Measurements from ENCODE around the gene AK4.
"Not testable (repeated sequence)": the region's sequence is repeated elsewhere in the genome, so short reads cannot be mapped to it uniquely, and the experiment has no call there.

AK4 gene

DNA sequence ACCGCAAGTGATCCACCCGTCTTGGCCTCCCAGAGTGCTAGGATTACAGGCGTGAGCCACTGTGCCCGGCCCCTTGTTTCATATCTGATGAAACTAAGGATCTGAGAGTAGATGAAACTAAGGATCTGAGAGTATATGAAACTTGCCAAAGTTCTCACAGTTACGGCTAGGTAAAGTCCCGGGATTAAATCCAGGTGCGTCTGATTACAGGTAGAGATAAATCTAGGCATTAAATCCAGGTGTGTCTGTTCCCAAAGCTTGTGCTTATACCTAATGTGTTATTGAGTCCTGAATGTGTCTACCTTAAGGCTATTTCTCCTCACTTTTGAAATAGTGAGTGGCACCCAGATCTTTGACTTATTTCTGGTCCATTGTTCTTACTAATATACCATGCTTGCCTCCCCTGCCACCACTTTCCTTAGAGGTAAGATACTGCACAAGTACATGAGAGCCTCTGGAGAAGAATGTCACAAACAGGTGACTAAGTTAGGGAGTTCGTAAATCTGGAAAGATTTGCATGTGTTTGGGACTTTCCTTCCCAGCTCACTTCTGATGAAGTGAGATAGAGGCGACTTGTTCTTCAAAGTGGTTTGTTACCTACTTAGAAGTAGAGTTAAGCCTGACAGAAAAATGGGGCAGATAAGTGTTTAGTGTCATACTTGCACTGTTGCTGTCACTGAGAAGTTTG is 66.5 kb downstream of the AK4 start:
- DNase-seq (ENCODE audit: low spot score): no peak

DNA sequence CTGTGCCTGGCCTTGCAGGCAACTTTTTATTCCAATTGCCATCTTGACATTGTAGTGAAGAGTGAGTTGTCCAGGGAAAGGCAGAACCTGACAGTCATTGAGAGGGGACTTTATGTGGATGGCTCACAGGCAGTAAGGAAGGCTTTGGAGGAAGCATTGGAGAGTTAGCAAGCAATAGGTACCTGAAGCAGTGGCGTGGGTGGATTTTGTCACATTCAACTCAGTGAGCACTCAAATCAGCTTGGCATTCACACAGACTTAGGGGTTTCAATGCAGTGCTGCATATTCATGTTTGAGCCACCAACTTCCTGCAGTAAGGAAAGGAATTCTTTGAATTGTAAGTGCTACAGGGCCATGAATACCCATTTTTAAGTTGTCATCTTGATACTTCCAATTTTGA is 69.0 kb downstream of the AK4 start:
- no peak for DNase-seq (ENCODE audit: low spot score)

DNA sequence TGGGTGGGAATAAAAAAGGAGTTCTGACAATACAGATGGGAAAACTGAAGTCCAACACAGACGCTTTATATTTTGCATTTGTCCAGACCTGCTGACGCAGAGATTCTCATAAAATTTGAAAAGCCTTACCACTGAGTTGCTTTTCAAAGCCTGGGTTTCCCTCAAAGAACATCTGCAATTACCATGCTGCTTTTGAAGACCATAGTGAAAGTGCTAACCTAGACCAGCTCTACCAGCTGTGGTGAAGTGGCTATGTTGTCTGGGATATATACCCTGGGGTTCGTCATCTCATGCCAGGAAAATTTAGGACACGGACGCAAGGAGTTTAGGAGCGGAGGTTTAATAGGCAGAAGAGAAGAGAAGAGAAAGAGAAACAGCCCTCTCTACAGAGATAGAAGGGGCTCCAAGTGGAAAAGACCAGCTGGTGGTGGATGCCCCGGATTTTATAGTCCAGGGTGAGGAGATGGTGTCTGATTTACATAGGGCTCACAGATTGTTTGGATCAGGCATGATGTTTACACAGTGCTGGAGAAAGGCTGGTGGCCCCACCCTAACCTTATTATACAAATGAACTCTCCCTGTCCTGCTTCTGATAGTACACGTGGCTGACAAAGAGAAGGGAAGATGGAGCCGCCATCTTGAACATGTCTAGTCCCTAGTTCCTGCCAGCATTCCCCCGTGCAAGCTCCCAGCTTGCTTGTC is 73.8 kb downstream of the AK4 start:
- DNase-seq (ENCODE audit: low spot score): no peak

DNA sequence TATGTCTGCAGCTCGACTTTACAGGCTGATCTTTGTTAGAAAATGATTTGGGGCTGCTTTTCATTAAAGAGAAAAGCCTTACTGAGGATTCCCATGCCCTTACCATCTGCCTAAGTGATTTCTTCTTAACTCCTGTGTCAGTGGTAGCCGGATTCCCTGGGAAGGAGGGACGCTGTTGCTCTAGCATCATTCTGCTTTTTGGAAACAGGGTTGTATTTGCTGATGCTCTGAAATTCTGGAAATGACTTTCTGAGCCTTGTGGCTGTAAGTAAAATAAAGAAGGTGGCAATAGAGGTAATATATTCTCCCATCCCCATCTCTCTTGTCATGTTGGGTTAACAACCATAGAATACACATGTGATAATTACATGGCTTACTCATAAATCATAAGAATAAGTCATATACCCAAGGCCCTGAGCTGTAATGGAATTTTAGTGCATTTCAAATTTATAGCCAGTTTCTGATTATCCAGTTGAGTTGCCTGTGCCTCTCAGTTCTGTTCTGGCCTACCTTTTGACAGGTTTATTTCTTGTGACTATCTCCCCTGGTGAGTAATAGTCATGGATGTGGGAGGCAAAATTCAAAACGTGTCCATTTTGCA is 74.4 kb downstream of the AK4 start:
- DNase-seq (ENCODE audit: low spot score): no peak

DNA sequence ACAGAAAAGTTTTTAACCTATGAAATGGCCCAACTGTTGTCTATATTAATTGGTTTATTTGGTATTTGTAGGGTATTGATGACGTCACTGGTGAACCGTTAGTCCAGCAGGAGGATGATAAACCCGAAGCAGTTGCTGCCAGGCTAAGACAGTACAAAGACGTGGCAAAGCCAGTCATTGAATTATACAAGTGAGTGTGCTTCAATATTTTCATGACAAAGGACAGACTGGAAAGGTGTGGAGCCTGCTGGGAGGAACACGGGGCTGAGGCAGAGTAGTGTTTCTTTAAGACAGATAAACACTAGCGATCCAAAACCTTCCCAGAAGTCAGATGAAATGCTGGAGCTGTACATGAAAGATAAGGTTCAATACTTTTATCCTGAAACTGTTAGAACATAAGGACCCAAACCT is 76.7 kb downstream of the AK4 start:
- no peak for DNase-seq (ENCODE audit: low spot score)

DNA sequence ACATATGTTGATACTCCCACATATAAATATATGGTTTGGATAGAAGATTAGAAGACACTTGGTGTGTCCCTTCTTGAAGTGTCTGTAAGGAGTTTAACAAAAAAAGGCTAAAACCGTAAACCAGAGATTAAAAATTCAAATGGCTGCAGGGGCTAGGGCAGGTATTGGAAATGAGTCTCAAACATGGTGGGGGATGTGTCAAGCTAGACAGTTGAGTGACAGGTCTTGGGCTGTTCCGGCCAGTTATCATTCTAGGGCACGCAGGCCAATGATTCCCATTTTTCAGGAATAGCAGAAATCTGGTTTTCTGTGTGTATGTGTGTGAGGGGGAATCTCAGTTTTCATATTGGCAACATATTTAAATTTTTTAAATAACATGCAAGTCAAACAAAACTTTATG is 77.2 kb downstream of the AK4 start:
- no peak for DNase-seq (ENCODE audit: low spot score)

DNA sequence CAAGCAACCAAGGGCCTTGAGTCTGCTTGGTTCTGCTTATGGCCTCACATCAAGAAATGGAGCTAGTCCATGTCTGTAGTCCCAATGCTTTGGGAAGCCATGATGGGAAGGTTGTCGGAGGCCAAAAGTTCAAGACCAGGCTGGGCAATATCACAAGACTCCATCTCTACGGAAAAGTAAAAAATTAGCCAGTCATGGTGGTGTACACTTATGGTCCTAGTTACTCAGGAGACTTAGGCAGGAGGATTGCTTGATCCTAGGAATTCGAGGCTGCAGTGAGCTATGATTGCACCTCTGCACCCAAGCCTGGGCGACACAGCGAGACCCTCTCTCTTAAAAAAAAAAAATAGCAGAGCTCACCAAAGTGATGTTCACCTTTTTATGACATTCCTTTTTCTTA is 81.2 kb downstream of the AK4 start:
- DNase-seq (ENCODE audit: low spot score): no peak

DNA sequence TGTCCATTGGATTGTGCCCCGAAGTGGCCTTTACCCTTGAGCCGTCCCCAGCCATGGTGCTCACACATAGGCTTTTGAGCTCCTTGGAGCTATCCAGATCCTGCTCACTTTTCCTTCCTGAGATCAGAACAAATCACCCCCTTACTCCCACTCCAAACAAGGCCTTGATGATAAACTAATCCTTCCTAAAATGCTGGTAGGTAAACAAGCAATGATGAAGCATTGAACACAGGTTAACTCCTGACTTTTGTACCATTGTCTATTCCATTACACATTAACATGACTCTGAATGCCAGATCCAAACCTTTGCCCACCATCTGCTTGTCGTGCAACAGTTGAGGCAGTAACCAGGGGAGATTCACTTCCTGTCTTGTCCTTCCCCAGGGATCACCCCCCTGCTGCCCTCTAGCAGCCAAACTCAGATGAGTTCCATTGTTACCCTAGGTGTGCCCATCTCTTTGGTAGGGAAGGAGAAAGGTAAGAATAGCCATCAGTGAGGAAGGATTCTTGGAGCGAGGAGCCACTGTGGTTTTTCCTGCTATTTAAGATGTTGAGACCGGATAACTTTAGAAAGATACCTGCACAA is 81.8 kb downstream of the AK4 start:
- DNase-seq (ENCODE audit: low spot score): no peak

DNA sequence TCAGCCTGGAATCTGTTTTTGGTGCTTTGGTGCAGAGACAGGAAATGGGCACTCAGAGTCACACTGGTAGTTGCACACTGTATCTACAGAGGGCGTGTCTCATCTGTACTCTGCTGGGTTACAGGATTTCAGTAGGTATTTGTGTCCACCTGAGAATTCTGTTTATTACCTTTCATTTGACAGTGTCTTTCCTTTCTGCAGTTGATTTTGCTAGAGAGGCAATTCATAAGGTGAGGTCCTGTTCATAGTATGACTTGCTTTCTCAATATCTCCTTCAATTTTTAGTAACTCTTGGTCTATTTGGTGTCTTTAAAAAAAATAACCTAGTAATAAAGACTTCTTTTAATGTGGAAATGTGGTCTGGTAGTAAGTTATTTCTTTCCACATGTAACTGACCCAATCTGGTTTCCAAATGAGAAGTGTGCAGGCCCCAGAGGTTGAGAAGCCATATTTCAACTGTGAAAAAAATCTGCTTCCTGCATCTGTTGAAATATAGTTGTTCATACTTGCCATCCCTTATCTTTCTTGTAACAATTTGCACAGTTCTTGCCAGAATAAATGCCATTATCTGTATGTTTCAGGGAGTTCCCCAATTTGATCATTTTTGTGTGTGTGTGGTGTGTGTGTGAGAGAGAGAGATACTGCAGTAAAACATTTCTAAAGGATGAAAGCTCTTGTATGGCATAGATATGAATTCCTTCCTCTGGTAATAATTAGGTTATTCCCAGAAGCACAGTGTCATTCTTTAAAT is 82.9 kb downstream of the AK4 start:
- DNase-seq (ENCODE audit: low spot score): no peak

DNA sequence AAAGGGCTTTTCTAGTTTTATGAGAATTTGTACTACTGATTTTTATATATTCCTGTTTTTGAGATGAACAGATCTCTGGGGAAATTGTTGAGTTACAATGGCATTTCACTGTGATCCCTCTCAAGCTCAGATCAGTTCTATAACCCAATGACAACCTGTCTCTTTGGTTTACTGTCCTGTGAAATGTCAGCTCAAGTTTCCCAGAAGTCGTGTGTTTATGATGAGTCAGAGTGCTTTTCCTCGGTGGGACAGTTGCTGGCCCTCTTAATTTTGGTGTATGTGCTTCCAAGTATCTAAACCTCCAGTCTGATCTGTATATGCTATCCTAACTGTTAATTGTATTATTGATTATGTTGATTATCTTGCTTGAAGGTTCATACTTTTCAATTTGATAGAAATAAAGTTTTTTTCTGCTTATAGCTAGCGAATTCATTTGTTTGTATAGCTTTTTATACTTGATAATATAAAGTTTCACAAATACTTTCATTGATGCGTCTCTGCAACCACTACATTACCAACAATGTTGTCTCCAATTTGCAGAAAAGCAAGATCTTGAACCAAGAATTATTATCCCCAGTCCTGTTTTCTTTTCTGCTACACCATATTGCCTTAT is 83.8 kb downstream of the AK4 start:
- DNase-seq (ENCODE audit: low spot score): no peak

DNA sequence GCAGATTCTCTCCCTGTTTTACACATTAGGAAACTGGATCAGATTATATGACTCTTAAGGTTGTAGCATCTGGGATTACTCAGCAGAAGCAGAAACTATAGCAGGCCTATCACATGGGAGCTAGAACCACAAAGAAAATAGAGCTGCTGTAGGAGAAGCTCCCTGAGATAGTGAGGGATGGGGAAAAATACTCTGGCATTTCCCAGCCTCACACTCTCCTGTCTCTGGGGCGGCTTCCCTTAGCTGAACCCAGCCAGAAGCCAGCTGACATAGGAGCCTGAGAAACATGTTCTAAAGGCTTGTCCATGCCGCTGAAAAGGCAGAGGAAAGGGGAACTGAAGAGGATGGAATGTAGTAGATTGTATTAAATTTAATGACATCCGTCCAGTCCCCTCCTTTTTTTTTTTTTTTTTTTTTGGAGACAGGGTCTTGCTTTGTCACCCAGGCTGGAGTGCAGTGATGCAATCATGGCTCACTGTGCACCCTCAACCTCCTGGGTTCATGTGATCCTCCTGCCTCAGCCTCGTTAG is 84.5 kb downstream of the AK4 start:
- no peak for DNase-seq (ENCODE audit: low spot score)

DNA sequence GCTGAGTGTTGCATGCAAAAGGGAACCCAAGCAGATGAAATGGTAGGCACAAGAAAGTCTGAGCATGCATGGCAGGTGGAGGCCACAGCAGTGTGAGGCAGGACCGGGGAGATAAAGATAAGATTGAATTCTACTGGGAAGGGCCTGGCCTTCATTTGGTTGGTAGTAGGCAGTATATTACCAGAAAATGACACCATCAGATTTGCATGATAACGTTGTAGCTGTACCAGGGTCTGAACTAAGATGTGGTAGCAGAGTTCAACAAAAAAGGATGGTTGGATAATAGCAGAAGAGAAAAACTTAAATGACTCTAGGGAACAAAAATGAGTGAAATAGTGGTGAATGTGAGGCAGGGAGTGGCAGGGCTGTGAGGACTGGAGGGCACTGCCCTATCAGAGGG is 85.8 kb downstream of the AK4 start:
- no peak for DNase-seq (ENCODE audit: low spot score)

DNA sequence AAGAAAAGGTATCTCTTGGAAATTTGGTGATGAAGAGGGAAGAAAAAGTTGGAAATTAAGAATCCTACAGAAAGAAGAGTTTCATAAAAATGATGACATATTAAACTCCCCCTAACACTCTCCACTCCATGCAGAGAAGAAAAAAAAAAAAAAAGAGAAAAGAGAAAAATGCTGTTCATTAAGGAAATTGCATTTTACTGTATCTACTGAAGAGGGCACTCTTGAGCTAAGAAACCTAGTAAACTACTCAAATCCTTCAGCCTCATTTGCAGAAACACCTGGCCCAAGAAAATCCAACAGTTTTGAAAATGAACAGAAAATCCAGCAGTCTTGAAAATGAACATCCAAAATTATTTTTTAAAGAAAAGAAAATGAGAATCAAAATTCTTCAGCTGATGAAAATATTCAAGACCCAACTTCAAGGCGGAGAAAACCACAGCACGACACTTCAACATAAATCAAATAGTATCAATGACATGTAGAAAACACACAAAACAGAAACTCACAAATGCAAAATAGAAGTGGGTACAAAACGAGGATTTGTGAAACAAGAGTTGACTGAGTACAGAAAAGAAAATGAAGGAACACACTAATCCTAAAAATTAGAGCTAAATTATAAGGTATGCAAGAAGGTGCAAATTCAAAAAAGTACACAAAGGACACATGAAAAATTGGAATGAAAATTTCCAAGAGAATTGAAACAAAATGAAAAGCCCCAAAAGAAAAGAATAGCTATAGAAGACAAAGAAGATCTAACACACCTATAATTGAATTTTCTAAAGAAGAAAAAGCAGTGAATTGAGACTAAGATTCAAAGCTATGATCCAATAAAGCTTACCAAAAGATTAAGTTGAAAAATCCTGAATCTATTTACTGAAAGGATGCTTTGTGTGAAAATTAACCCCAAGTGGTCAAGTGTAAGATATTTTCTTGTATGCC is 88.1 kb downstream of the AK4 start:
- DNase-seq (ENCODE audit: low spot score): no peak

DNA sequence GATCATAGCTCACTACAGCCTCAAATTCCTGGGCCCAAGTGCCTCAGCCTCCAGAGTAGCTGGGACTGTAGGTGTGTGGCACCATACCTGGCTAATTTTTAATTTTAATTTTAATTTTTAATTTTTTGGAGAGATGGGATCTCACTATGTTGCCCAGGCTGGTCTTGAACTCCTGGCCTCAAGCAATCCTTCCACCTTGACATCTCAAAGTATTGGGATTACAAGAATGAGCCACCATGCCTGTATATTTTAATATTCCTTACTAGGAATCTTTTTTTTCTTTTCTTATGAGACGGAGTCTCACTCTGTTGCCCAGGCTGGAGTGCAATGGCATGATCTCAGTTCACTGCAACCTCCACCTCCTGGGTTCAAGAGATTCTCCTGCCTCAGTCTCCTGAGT is 89.1 kb downstream of the AK4 start:
- not testable (repeated sequence) for DNase-seq (ENCODE audit: low spot score)

DNA sequence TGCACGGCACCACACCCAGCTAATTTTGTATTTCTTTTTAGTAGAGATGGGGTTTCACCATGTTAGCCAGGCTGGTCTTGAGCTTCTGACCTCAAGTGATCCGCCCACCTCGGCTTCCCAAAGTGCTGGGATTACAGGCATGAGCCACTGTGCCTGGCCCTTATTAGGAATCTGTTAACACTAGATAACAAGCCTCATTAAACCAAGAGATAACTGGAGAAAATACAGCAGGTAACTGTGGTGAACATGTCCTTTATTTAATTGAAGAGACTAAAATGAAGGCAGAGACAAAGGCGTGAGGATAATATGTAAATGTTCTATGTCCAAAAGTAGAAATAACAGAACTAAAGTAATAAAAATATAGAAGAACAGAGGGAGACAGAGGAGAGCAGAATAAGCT is 89.5 kb downstream of the AK4 start:
- DNase-seq (ENCODE audit: low spot score): no peak

DNA sequence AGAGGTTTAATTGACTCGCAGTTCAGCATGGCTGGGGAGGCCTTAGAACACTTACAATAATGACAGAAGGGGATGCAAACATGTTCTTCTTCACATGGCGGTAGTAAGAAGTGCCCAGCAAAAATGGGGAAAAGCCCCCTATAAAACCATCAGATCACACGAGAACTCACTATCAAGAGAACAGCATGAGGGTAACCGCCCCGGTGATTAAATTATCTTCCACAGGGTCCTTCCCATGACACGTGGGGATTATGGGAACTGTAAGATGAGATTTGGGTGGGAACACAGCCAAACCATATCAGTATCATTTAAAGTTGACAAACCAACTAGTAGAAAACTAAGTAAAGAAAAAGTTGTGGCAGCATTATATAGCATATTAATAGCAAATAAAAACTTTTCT is 90.0 kb downstream of the AK4 start:
- no peak for DNase-seq (ENCODE audit: low spot score)

DNA sequence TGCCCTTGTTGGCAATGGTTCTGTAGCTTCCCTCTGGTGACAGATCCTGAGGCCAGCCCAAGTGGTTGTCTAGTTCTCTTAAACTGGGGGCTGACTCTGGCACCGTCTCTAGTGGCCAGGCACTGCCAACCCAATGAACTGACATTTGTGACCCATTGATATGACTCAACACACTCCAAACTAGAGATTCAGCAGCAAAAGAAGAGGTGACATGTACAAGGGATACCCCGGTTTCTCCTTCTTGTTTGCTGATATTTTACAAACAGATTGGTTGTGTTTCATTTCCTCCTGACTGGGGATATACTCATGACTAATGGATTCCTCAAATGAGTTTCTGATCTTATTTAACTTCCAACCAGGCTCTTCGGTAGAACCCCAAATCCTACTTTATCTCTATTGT is 95.5 kb downstream of the AK4 start:
- no peak for DNase-seq (ENCODE audit: low spot score)

DNA sequence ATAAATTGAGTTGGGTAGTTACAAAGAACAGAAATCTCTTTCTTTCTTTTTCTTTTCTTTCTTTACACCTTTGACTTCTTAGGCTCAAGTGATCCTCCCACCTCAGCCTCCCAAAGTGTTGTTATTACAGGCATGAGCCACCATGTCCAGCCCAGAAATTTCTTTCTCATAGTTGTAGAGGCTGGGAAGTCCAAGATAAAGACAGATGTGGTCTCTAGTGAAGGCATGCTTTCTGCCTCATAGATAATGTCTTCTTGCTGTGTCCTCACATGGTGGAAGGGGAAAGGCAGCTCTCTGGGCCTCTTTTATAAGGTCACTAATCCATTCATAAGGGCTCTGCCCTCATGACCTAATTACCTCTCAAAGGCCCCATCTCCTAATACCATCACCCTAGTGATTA is 97.3 kb downstream of the AK4 start:
- DNase-seq (ENCODE audit: low spot score): no peak

DNA sequence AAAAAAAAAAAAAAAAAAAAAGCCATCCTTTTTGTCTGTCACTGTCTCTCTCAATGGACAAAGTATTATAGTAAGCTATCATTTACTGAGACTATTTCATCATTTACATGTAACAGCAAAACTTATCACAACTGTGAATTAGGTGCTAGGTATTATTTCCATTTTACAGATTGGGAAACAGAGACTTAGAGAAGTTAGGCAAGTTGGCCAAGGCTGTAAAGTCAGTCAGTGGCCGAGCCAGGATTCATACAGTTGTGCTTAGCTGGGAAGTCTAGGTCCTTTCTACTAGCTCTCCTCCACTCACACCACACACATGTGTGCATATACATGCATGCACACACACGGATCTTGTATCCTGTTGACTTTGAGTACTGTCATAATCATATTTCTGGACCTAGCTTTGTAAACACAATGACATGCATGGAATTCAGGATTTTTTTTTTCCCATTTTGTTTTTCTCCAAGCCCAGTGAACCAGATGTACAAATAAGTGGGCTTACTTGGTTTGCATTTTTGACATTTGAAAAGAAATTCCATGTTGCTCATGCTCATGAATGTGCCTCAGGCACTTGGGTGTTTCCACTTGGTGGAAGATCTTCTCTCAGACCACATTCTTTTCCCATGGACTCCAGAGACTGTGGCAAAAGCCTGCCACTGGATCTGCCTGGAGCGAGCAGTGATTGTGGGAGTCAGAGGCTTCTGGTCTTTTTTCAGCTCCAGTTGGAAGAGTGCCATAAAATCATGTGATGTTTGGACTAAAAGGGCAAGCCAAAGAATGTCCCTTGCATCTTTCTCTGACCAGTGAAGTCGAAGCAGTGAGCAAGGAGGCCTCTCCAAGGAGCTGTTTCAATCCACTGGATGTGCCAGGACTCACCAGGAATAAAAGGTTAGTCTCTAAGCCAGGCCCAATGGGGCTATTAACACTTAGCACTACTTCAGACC is 99.7 kb downstream of the AK4 start:
- DNase-seq (ENCODE audit: low spot score): peak; percentile 33

DNA sequence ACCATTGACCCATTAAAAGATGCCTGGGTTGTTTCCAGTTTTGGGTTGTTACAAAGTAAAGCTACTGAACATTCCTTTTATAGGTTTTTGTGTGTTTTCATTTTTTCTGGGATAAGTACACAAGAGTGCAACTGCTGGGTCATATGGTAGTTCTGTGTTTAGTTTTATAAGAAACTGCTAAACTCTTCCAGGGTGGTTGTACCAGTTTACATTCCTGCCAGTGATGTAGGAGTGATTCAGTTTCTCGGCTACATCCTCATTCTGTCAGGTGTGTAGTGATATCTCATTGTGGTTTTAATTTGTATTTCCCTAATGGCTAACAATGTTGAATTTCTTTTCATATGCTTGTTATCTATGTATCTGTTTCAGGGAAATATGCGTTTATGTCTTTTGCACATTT is 102.8 kb downstream of the AK4 start:
- DNase-seq (ENCODE audit: low spot score): no peak

Measured in AG08396 (cell line).